SK-N-SH (cell line): ENCODE results near the gene CNPPD1. TPM values are rescaled to one million over a fixed set of nuclear protein-coding genes. Genes with fewer than 3 reads are reported as not detected.

Experiments used
- CTCF ChIA-PET: fragments of 300-600, 350-600 bp; formaldehyde crosslinking; extraction: SDS; loops from one replicate; lab custom pipeline; 2021; lab: Yijun Ruan, JAX
- POLR2A ChIA-PET: fragments of 350-600 bp; sonication (Branson Sonifier 250); formaldehyde crosslinking; extraction: SDS; loops from one replicate; lab custom pipeline; 2020; ENCODE audit warnings: antibody characterized with exemption, inconsistent platforms; lab: Yijun Ruan, JAX
- DNase-seq: peaks from one replicate; pipeline ENCODE4 v3.0.0; 2012
- H2AFZ ChIP-seq: fragments of 200-600 bp; sonication (generic); 2 replicates; pipeline ENCODE4 v1.8.1; 2016; ENCODE audit warnings: antibody characterized with exemption, mild to moderate bottlenecking, low read depth
- H3F3A ChIP-seq: fragments of 200-600 bp; sonication (generic); replicated peaks from 2 replicates; pipeline ENCODE3; 2016; ENCODE audit warnings: antibody characterized with exemption, mild to moderate bottlenecking; ENCODE audit not compliant: insufficient read depth
- H3K27ac ChIP-seq, 2 experiments: fragments of 200-500 bp in 1 of 2; fragments of 200-600 bp in 1 of 2; sonication (Bioruptor generic) in 1 of 2; sonication (generic), shearing (Covaris generic) in 1 of 2; 2 replicates each; pipeline versions ENCODE4 v1.5.1 to v1.6.1; 2014 to 2016; ENCODE audit warnings: low read depth in 2 of 2, inconsistent platforms in 1 of 2, low read length in 1 of 2, mild to moderate bottlenecking in 1 of 2, mixed read lengths in 1 of 2
- H3K27me3 ChIP-seq: fragments of 200-600 bp; sonication (generic), shearing (Covaris generic); 2 replicates; pipeline ENCODE4 v1.6.1; 2016; ENCODE audit warnings: mixed run types; ENCODE audit not compliant: insufficient read depth
- H3K36me3 ChIP-seq, 2 experiments: fragments of 200-500 bp in 1 of 2; fragments of 200-600 bp in 1 of 2; sonication (Bioruptor generic) in 1 of 2; sonication (generic) in 1 of 2; replicated peaks in 1 of 2; 2 replicates each; pipeline versions ENCODE3 to v1.5.1; 2014 to 2016; ENCODE audit warnings: low read length in 1 of 2, mild to moderate bottlenecking in 1 of 2; ENCODE audit not compliant: insufficient read depth in 2 of 2, control insufficient read depth in 1 of 2
- H3K4me1 ChIP-seq, 2 experiments: fragments of 200-500 bp in 1 of 2; fragments of 200-600 bp in 1 of 2; sonication (Bioruptor generic) in 1 of 2; sonication (generic), shearing (Covaris generic) in 1 of 2; 2 replicates each; pipeline versions ENCODE4 v1.5.1 to v1.6.1; 2014 to 2016; ENCODE audit warnings: low read depth in 1 of 2, low read length in 1 of 2, mixed run types in 1 of 2; ENCODE audit not compliant: insufficient read depth in 2 of 2, control insufficient read depth in 1 of 2
- H3K4me2 ChIP-seq: fragments of 200-600 bp; sonication (generic), shearing (Covaris generic); 2 replicates; pipeline ENCODE4 v1.6.1; 2017; ENCODE audit warnings: mixed run types
- H3K4me3 ChIP-seq, 2 experiments: fragments of 200-500 bp in 1 of 2; fragments of 200-600 bp in 1 of 2; sonication (Bioruptor generic) in 1 of 2; sonication (generic), shearing (Covaris generic) in 1 of 2; 2 replicates each; pipeline versions ENCODE4 v1.5.1 to v1.8.1; 2014 to 2016; ENCODE audit warnings: low read depth in 2 of 2, inconsistent platforms in 1 of 2, low read length in 1 of 2, mild to moderate bottlenecking in 1 of 2, mixed read lengths in 1 of 2, moderate library complexity in 1 of 2
- H3K79me2 ChIP-seq: fragments of 200-600 bp; sonication (generic); 2 replicates; pipeline ENCODE4 v1.8.1; 2017; ENCODE audit warnings: mild to moderate bottlenecking; ENCODE audit not compliant: insufficient read depth
- H3K9ac ChIP-seq: fragments of 200-600 bp; sonication (generic); 2 replicates; pipeline ENCODE4 v1.6.1; 2017; ENCODE audit warnings: mixed run types
- H3K9me2 ChIP-seq: fragments of 200-600 bp; sonication (generic); 2 replicates; pipeline ENCODE4 v1.6.1; 2017; ENCODE audit warnings: mixed run types
- H3K9me3 ChIP-seq: fragments of 200-600 bp; sonication (generic); 2 replicates; pipeline ENCODE4 v1.6.1; 2017; ENCODE audit warnings: mixed run types, mild to moderate bottlenecking, moderate library complexity
- H4K20me1 ChIP-seq: fragments of 200-600 bp; sonication (generic); 2 replicates; pipeline ENCODE4 v1.6.1; 2017; ENCODE audit warnings: mild to moderate bottlenecking, mixed run types; ENCODE audit not compliant: insufficient read depth
- ELF1 ChIP-seq: IDR thresholded peaks from 2 replicates; pipeline ENCODE4 v1.4.0; 2012
- EP300 ChIP-seq, 2 experiments: IDR thresholded peaks; 2 replicates each; pipeline versions ENCODE4 v1.4.0 to v1.6.1; 2012; ENCODE audit warnings: borderline replicate concordance in 1 of 2, low read depth in 1 of 2, low read length in 1 of 2
- EZH2phosphoT487 ChIP-seq: fragments of 200-600 bp; sonication (generic); IDR thresholded peaks from 2 replicates; pipeline ENCODE4 v1.6.1; 2017; ENCODE audit warnings: low read depth, mixed run types, mild to moderate bottlenecking, antibody characterized with exemption, moderate library complexity, borderline replicate concordance
- JUND ChIP-seq: IDR thresholded peaks from 2 replicates; pipeline ENCODE4 v1.4.0; 2012
- MXI1 ChIP-seq: IDR thresholded peaks from 2 replicates; pipeline ENCODE4 v1.6.1; 2012; ENCODE audit warnings: mild to moderate bottlenecking, low read depth, low read length, improper control_type of control experiment
- POLR2AphosphoS5 ChIP-seq: IDR thresholded peaks from 2 replicates; pipeline ENCODE4 v1.6.1; 2012; ENCODE audit warnings: low read depth, low read length
- RAD21 ChIP-seq: IDR thresholded peaks from 2 replicates; pipeline ENCODE4 v1.6.1; 2012; ENCODE audit warnings: mild to moderate bottlenecking, low read length
- RCOR1 ChIP-seq: fragments of 150-350 bp; IDR thresholded peaks from 2 replicates; pipeline ENCODE4 v1.6.1; 2017; ENCODE audit warnings: antibody characterized with exemption, low read length
- RFX5 ChIP-seq: IDR thresholded peaks from 2 replicates; pipeline ENCODE4 v1.6.1; 2012; ENCODE audit warnings: mild to moderate bottlenecking, improper control_type of control experiment, low read length
- RXRA ChIP-seq: IDR thresholded peaks from 2 replicates; pipeline ENCODE4 v1.4.0; 2012; ENCODE audit warnings: low read depth, mild to moderate bottlenecking, borderline replicate concordance
- SIN3A ChIP-seq: IDR thresholded peaks from 2 replicates; pipeline ENCODE4 v1.6.1; 2012; ENCODE audit warnings: low read depth, mild to moderate bottlenecking, low read length, moderate library complexity, borderline replicate concordance
- TCF12 ChIP-seq: IDR thresholded peaks from 2 replicates; pipeline ENCODE4 v1.4.0; 2012
- TEAD4 ChIP-seq: IDR thresholded peaks from 2 replicates; pipeline ENCODE4 v1.4.0; 2012; ENCODE audit warnings: mild to moderate bottlenecking, borderline replicate concordance; ENCODE audit not compliant: insufficient read depth
- WGBS: methylation state at CpG from one replicate; pipeline ENCODE4 v1.1.6; 2017; ENCODE audit warnings: low lambda C conversion rate; 5-methylcytosine and 5-hydroxymethylcytosine counted together
- polyA plus RNA-seq, 3 experiments: library from polyadenylated mRNA; depleted of rRNA; stranded (reverse); fragments of >200 nt; gene quantifications; 2 replicates each; pipeline ENCODE4 v1.2.3, GENCODE V29; 2012
- TF ChIP-seq, protein P1 (sequence below): IDR thresholded peaks from 2 replicates; pipeline ENCODE4; 2012
- TF ChIP-seq, protein P2 (sequence below): fragments of 150-350 bp; IDR thresholded peaks from 2 replicates; pipeline ENCODE4 v1.6.1; 2017; ENCODE audit warnings: antibody characterized with exemption, low read length, low read depth, borderline replicate concordance
- TF ChIP-seq, protein P3 (sequence below): IDR thresholded peaks from 2 replicates; pipeline ENCODE4 v1.4.0; 2012; ENCODE audit warnings: low read depth

Gene CNPPD1
- polyA plus RNA-seq, 1 of the 3 experiments (the other 2 are of a cell fraction) = 75.9 TPM

DNA sequence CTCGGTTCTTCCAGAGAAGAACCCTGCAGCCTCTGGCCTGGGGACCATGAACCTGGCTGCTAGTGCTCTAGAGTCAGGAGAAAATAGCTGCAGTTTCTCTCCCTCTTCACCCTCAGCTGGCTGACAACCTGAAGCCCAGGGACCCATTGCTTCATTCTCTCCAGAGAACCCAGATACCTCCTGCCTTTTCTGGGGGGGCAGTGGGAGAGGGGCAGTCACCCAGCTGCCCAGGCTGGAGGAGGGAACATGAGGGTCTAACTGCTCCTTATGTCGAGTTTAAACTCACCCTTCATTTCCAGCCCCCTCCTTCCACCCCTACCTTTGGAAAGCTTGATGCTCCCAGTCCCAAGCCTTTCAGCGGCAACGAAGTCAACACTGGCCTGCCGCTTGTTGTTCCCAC lies 22.2 kb upstream of the CNPPD1 start:
- no peaks in the 10 kb centered on the region for H3K4me1 ChIP-seq
- no peak overlapping the region for H2AFZ ChIP-seq
- 75% methylated on average over 5 of the region's 5 CpGs for WGBS
- no peaks in the 10 kb centered on the region for H3K9me3 ChIP-seq
- H3K36me3 ChIP-seq = no peaks in the 10 kb centered on the region
- H4K20me1 ChIP-seq = no peaks in the 10 kb centered on the region
- no peak for DNase-seq
- TF ChIP-seq TEAD4 = no peak
- no peak for TF ChIP-seq JUND
- TF ChIP-seq EZH2phosphoT487 = no peak
- TF ChIP-seq MXI1 = no peak
- no peak for TF ChIP-seq EP300 (IDR thresholded peaks at IDR 0.05; ENCODE audit: borderline replicate concordance in 1 of 2, low read depth in 1 of 2, low read length in 1 of 2)
- no peak for TF ChIP-seq RFX5
- no peak for TF ChIP-seq RXRA
- TF ChIP-seq RCOR1 = no peak
- TF ChIP-seq, protein P1, sequence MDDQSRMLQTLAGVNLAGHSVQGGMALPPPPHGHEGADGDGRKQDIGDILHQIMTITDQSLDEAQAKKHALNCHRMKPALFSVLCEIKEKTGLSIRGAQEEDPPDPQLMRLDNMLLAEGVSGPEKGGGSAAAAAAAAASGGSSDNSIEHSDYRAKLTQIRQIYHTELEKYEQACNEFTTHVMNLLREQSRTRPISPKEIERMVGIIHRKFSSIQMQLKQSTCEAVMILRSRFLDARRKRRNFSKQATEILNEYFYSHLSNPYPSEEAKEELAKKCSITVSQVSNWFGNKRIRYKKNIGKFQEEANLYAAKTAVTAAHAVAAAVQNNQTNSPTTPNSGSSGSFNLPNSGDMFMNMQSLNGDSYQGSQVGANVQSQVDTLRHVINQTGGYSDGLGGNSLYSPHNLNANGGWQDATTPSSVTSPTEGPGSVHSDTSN = no peak
- TF ChIP-seq POLR2AphosphoS5 = no peak
- TF ChIP-seq, protein P2, sequence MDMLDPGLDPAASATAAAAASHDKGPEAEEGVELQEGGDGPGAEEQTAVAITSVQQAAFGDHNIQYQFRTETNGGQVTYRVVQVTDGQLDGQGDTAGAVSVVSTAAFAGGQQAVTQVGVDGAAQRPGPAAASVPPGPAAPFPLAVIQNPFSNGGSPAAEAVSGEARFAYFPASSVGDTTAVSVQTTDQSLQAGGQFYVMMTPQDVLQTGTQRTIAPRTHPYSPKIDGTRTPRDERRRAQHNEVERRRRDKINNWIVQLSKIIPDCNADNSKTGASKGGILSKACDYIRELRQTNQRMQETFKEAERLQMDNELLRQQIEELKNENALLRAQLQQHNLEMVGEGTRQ = no peak
- TF ChIP-seq TCF12 = no peak
- TF ChIP-seq, protein P3, sequence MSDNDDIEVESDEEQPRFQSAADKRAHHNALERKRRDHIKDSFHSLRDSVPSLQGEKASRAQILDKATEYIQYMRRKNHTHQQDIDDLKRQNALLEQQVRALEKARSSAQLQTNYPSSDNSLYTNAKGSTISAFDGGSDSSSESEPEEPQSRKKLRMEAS = no peak
- no peak for TF ChIP-seq RAD21
- no peak for TF ChIP-seq SIN3A
- TF ChIP-seq ELF1 = no peak
- TF ChIP-seq, all 33 proteins: peak for 0
- Histone ChIP-seq H3K9me2 (no peaks in the 10 kb centered on the region), H3K9ac (no peak overlapping the region), H3F3A (no peaks in the 10 kb centered on the region), H3K4me3 (no peak overlapping the region), H3K27ac (no peak overlapping the region), H3K79me2 (no peaks in the 10 kb centered on the region), H3K27me3 (peaks cover 8% of the 10 kb centered on the region; the same call in 1 of the 2 replicates), H3K4me2 (no peak overlapping the region)
- CTCF ChIA-PET = interaction anchor here (0.6 to 1.6 kb wide), 4 partner anchors 28 to 315 kb away, joined by 3 to 9 read pairs (median 4); no protein-coding TSS in a partner anchor
- POLR2A ChIA-PET = no interaction called here

DNA sequence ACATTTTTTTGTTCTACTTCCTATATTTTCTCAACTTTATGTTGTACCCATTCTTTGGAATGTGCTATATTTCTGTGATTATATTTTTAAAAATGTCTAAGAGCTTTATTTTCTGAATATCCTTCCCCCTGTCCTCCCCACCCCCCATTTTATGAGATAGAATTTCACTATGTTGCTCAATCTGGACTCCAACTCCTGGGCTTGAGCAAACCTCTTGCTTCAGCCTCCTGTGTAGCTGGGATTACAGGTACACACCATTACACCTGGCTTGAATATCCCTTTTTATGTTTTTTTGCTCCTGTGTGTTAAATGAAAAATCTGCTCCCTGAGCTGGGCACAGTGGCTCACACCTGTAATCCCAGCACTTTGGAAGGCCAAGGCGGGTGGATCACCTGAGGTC lies 20.7 kb upstream of the CNPPD1 start:
- CTCF ChIA-PET = interaction anchor here (0.9 to 1.7 kb wide), 3 partner anchors 15 to 97 kb away, joined by 3 to 7 read pairs (median 5); partner anchors contain the start of gene SLC23A3
- no peaks in the 10 kb centered on the region for H3K9me2 ChIP-seq
- POLR2A ChIA-PET = interaction anchor here (1.1 kb wide), 1 partner anchor 21 kb away, joined by 4 read pairs; the partner anchor contains the start of gene CNPPD1

More for the DNA sequence above, 20.7 kb upstream of the CNPPD1 start:
- DNase-seq = no peak
- H3K9me3 ChIP-seq = no peaks in the 10 kb centered on the region
- no peak overlapping the region for H3K4me3 ChIP-seq
- H3K9ac ChIP-seq = no peak overlapping the region
- peaks cover 8% of the 10 kb centered on the region; the same call in 1 of the 2 replicates for H3K27me3 ChIP-seq
- no peak for TF ChIP-seq TEAD4
- no peak overlapping the region for H3K27ac ChIP-seq
- no peaks in the 10 kb centered on the region for H3F3A ChIP-seq
- no peaks in the 10 kb centered on the region for H4K20me1 ChIP-seq
- H3K36me3 ChIP-seq = no peaks in the 10 kb centered on the region
- no peak overlapping the region for H2AFZ ChIP-seq
- no peaks in the 10 kb centered on the region for H3K79me2 ChIP-seq
- no peaks in the 10 kb centered on the region for H3K4me1 ChIP-seq
- no peak overlapping the region for H3K4me2 ChIP-seq
- 100% methylated on average over 1 of the region's 1 CpG for WGBS
